NCI-H1105 treated with DMSO at 0.1 percent for 48 hours (cell line): Measurements from ENCODE around the gene PSKH1.
"Not testable (repeated sequence)": the region's sequence is repeated elsewhere in the genome, so short reads cannot be mapped to it uniquely, and the experiment has no call there.

Experiments used
- DNase-seq: peaks from one replicate; lab custom pipeline; 2025; lab: John Stamatoyannopoulos, UW

Gene PSKH1

GRCh38 chr16:67926181-67926750 lies 33.2 kb downstream of the PSKH1 start:
- DNase-seq = peak; percentile 70

GRCh38 chr16:67927131-67927941 lies 34.3 kb downstream of the PSKH1 start:
- DNase-seq = no peak

- DNase-seq = no peak
Measured at GRCh38 chr16:67928147-67928546, 35.1 kb downstream of the PSKH1 start.

GRCh38 chr16:67928561-67929364 lies 35.7 kb downstream of the PSKH1 start:
- peak; percentile 56 for DNase-seq

- no peak for DNase-seq
Measured at GRCh38 chr16:67930191-67930590, 37.1 kb downstream of the PSKH1 start.

GRCh38 chr16:67930678-67931211 lies 37.7 kb downstream of the PSKH1 start:
- no peak for DNase-seq

- DNase-seq = no peak
Measured at GRCh38 chr16:67931712-67932461, 38.8 kb downstream of the PSKH1 start, which contains the start of gene CTRL. Gene CTRL, minus strand, starts transcription at chr16:67931862. Its CDS starts 10 bp downstream, at chr16:67931852.

GRCh38 chr16:67932462-67932840 lies 39.4 kb downstream of the PSKH1 start:
- DNase-seq = no peak

GRCh38 chr16:67933805-67934204 lies 40.8 kb downstream of the PSKH1 start:
- DNase-seq = no peak

- DNase-seq = no peak
Measured at GRCh38 chr16:67934306-67935100, 41.4 kb downstream of the PSKH1 start.

- DNase-seq = no peak
Measured at GRCh38 chr16:67935101-67935401, 42.0 kb downstream of the PSKH1 start.

GRCh38 chr16:67935402-67936123 lies 42.5 kb downstream of the PSKH1 start:
- DNase-seq = peak; percentile 91

- no peak for DNase-seq
Measured at GRCh38 chr16:67936124-67936879, 43.2 kb downstream of the PSKH1 start, which contains the start of gene PSMB10. Gene PSMB10, minus strand, starts transcription at chr16:67936850. Its CDS starts 101 bp downstream, at chr16:67936749.

GRCh38 chr16:67936880-67937605 lies 44.0 kb downstream of the PSKH1 start:
- DNase-seq = no peak

- DNase-seq = not testable (repeated sequence)
Measured at GRCh38 chr16:67937713-67938112, 44.7 kb downstream of the PSKH1 start.

- DNase-seq = no peak
Measured at GRCh38 chr16:67939507-67940445, 46.7 kb downstream of the PSKH1 start.

- DNase-seq = no peak
Measured at GRCh38 chr16:67940446-67941089, 47.5 kb downstream of the PSKH1 start.
